ENCODE results near the gene ZBTB38. TPM values are rescaled to one million over a fixed set of nuclear protein-coding genes. Genes with fewer than 3 reads are reported as not detected.

The ZBTB38 gene
- total RNA-seq, 3 donors from 2014 or later (not counting 1 experiment from before 2014, with no cell fraction given) = 40.3 to 68.3 (median 56.7) TPM

DNA sequence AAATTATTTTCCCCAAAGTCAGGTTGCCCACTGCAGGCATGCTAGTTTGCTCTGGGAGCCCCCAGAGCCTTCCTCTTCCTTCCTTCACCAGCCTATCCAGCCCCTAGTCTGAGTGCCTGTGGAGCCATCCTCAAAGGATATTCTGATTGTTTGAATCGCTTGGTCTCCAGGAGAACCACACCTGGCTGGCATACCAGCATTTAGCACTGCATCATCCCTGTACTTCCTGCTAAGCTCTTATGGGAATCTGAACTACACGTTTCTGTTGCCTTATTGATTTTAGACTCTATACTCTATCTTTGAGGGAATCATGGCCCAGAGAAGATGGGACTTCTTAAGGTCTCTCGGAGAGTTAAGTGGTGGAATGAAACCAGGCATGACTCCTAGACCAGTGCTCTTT, 26.3 kb downstream of the ZBTB38 start:
- Histone ChIP-seq H3K4me3 (ENCODE audit: low read length) (no peak overlapping the region), H3K27me3 (ENCODE audit: control insufficient read depth, insufficient read depth, low read length) (no peaks in the 10 kb centered on the region), H3K36me3 (ENCODE audit: control insufficient read depth, insufficient read depth, low read length) (no peaks in the 10 kb centered on the region), H3K9me3 (ENCODE audit: control insufficient read depth, insufficient read depth, low read length) (no peaks in the 10 kb centered on the region), H3K4me1 (ENCODE audit: control insufficient read depth, insufficient read depth, low read length) (peaks cover 3% of the 10 kb centered on the region), H3K27ac (ENCODE audit: low read length) (no peak overlapping the region)
- Mint-ChIP-seq H3K36me3 (peaks cover 6% of the 10 kb centered on the region), H3K27ac (no peak overlapping the region), H3K9me3 (peaks cover 0 to 2% of the 10 kb centered on the region in 2 donors), H3K27me3 (ENCODE audit: low read depth in 2 of 2) (peaks cover 4 to 21% of the 10 kb centered on the region in 2 donors), H3K4me3 (no peak overlapping the region), H3K4me1 (no peaks in the 10 kb centered on the region)
- DNase-seq = no peak
- WGBS (ENCODE audit: insufficient coverage) = 93% methylated on average over 3 of the region's 3 CpGs
- no peak for ATAC-seq
- intact Hi-C loops (cut with micrococcal nuclease) = no loop called here
- no peak for TF ChIP-seq CTCF (IDR thresholded peaks at IDR 0.05)

DNA sequence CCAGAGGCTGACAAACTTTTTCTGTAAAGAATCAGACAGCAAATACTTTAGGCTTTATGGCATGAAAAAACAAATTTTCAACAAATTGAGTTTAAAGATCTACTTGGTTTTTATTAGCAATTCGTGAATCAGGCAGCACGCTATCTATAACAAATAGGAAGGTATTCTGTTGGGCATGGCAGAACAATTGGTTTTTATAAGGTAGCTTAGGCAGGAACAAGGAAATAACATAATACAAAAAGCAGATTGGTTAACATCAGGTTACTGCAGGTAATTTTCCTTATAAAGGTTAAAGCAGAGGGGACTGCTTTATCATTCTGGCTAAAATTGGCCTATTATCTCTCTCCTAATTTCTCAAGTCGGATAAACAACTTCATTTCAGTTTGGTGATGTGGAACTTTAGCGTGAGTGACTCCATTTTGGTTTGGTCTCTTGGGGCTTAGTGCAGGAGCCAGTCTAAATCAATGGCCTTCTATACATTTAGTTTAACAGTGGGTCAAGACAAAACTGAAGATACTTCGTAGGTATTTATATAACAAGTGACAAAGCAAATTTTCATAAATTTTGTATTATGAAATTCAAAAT, 26.8 kb downstream of the ZBTB38 start:
- Mint-ChIP-seq H3K4me1 (no peaks in the 10 kb centered on the region), H3K36me3 (peaks cover 6% of the 10 kb centered on the region), H3K27me3 (ENCODE audit: low read depth in 2 of 2) (peaks cover 4 to 21% of the 10 kb centered on the region in 2 donors), H3K9me3 (peaks cover 0 to 2% of the 10 kb centered on the region in 2 donors), H3K27ac (no peak overlapping the region), H3K4me3 (no peak overlapping the region)
- H3K27ac ChIP-seq (ENCODE audit: low read length) = no peak overlapping the region
- no peaks in the 10 kb centered on the region for H3K9me3 ChIP-seq (ENCODE audit: control insufficient read depth, insufficient read depth, low read length)
- no peak for DNase-seq
- TF ChIP-seq CTCF (IDR thresholded peaks at IDR 0.05) = no peak
- no peaks in the 10 kb centered on the region for H3K36me3 ChIP-seq (ENCODE audit: control insufficient read depth, insufficient read depth, low read length)
- peaks cover 3% of the 10 kb centered on the region for H3K4me1 ChIP-seq (ENCODE audit: control insufficient read depth, insufficient read depth, low read length)
- ATAC-seq = no peak
- intact Hi-C loops (cut with micrococcal nuclease) = no loop called here
- no peaks in the 10 kb centered on the region for H3K27me3 ChIP-seq (ENCODE audit: control insufficient read depth, insufficient read depth, low read length)
- no peak overlapping the region for H3K4me3 ChIP-seq (ENCODE audit: low read length)
- WGBS (ENCODE audit: insufficient coverage) = 100% methylated on average over 4 of the region's 5 CpGs

GRCh38 chr3:141397996-141398395, 29.7 kb downstream of the ZBTB38 start:
- Histone ChIP-seq H3K4me3 (ENCODE audit: low read length) (no peak overlapping the region), H3K4me1 (ENCODE audit: control insufficient read depth, insufficient read depth, low read length) (peaks cover 9% of the 10 kb centered on the region), H3K27me3 (ENCODE audit: control insufficient read depth, insufficient read depth, low read length) (no peaks in the 10 kb centered on the region), H3K36me3 (ENCODE audit: control insufficient read depth, insufficient read depth, low read length) (no peaks in the 10 kb centered on the region), H3K9me3 (ENCODE audit: control insufficient read depth, insufficient read depth, low read length) (no peaks in the 10 kb centered on the region), H3K27ac (ENCODE audit: low read length) (no peak overlapping the region)
- DNase-seq = no peak
- 100% methylated on average over 4 of the region's 5 CpGs for WGBS (ENCODE audit: insufficient coverage)
- Mint-ChIP-seq H3K27me3 (ENCODE audit: low read depth in 2 of 2) (peaks cover 4 to 16% of the 10 kb centered on the region in 2 donors), H3K9me3 (peaks cover 0 to 2% of the 10 kb centered on the region in 2 donors), H3K27ac (no peak overlapping the region), H3K4me1 (peaks cover 1% of the 10 kb centered on the region in 2 donors), H3K36me3 (peaks cover 6% of the 10 kb centered on the region), H3K4me3 (no peak overlapping the region)
- no peak for ATAC-seq
- intact Hi-C loops (cut with micrococcal nuclease) = no loop called here
- TF ChIP-seq CTCF (IDR thresholded peaks at IDR 0.05) = no peak

- WGBS (ENCODE audit: insufficient coverage) = 61% methylated on average over 2 of the region's 2 CpGs
- peak overlapping the region; percentile 1 for H3K4me3 Mint-ChIP-seq
These were observed 30.9 kb downstream of the ZBTB38 start for GRCh38 chr3:141399200-141399599.

More at GRCh38 chr3:141399200-141399599, 30.9 kb downstream of the ZBTB38 start:
- peaks cover 0 to 2% of the 10 kb centered on the region in 2 donors for H3K9me3 Mint-ChIP-seq
- peaks cover 0 to 13% of the 10 kb centered on the region in 2 donors for H3K27me3 Mint-ChIP-seq (ENCODE audit: low read depth in 2 of 2)
- Histone ChIP-seq H3K4me1 (ENCODE audit: control insufficient read depth, insufficient read depth, low read length) (peaks cover 12% of the 10 kb centered on the region), H3K27ac (ENCODE audit: low read length) (no peak overlapping the region), H3K36me3 (ENCODE audit: control insufficient read depth, insufficient read depth, low read length) (peaks cover 4% of the 10 kb centered on the region), H3K4me3 (ENCODE audit: low read length) (no peak overlapping the region), H3K9me3 (ENCODE audit: control insufficient read depth, insufficient read depth, low read length) (no peaks in the 10 kb centered on the region), H3K27me3 (ENCODE audit: control insufficient read depth, insufficient read depth, low read length) (no peaks in the 10 kb centered on the region)
- peaks cover 13 to 14% of the 10 kb centered on the region in 2 donors for H3K4me1 Mint-ChIP-seq
- H3K36me3 Mint-ChIP-seq = peaks cover 6% of the 10 kb centered on the region
- H3K27ac Mint-ChIP-seq = peak overlapping the region in 1 of 2 donors; percentile 41
- no peak for DNase-seq
- ATAC-seq = no peak
- TF ChIP-seq CTCF (IDR thresholded peaks at IDR 0.05) = no peak
- intact Hi-C loops (cut with micrococcal nuclease) = no loop called here

Data from natural killer cell (primary cell).